NCI-H345 treated with DMSO at 0.1 percent for 48 hours (cell line): ENCODE data around the gene NUP42.
"Not testable (repeated sequence)": the region's sequence is repeated elsewhere in the genome, so short reads cannot be mapped to it uniquely, and the experiment has no call there.

ENCODE experiments used
- DNase-seq: peaks from one replicate; lab custom pipeline; 2025; ENCODE audit not compliant: unreplicated experiment; lab: John Stamatoyannopoulos, UW

NUP42 gene

GRCh38 chr7:23204241-23204640 is 22.4 kb downstream of the NUP42 start:
- no peak for DNase-seq

GRCh38 chr7:23205577-23205908 is 23.7 kb downstream of the NUP42 start:
- no peak for DNase-seq

- no peak for DNase-seq
These were observed 24.3 kb downstream of the NUP42 start for GRCh38 chr7:23205909-23206767.

DNA sequence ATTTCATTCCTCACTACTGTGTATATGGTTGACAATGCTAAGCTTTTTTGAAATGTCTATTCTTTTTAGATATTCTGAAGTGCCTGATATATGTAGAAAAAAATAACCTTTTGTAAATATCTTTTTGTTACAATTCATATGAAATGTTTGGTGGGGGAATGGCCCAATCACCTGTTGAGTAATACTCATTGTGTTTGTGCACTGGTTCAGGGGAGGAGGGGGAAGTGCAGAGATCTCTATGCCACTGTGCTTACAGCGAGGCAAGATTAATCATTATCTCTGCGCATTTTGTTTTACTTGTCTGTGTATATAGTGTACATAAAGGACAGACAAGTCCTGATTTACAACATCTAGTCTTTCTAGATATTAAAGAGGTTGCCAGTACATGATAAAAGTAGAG is 25.2 kb downstream of the NUP42 start:
- no peak for DNase-seq

DNA sequence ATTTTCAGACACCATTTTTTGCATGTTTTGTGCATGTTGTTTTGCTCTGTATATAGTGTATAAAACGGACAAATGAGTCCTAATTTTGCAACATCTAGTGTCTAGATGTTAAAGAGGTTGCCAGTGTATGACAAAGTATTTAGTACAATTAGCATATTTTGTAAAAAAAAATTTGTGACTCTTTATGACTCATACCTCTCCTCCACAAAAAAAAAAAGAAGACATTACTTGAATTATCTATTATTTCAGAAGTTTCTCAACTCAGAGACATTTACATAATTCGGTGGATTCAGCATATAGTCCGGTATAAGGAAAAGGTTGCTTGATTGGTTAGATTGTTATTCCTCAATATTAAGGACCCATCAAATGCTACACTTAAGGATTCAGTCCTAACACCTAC is 26.0 kb downstream of the NUP42 start:
- DNase-seq: no peak

DNA sequence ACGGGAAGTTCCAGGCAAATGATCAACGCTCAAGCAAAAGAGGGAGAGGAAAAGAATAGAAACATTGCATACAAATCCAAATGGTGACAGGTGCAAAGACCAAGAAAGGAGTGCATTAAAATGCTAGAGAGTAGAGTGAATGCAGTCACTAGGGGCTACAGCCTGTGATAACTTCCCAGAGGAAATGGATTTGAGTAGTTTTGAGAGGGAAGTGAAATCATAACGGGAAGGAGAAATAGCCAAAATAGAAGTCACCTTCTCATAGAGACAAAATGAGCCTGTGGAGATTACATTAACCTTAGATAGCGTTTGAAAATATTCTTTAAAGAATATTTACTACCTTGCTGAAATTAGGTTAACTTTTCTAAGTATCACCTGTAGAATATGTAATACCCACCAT is 26.5 kb downstream of the NUP42 start:
- no peak for DNase-seq

DNA sequence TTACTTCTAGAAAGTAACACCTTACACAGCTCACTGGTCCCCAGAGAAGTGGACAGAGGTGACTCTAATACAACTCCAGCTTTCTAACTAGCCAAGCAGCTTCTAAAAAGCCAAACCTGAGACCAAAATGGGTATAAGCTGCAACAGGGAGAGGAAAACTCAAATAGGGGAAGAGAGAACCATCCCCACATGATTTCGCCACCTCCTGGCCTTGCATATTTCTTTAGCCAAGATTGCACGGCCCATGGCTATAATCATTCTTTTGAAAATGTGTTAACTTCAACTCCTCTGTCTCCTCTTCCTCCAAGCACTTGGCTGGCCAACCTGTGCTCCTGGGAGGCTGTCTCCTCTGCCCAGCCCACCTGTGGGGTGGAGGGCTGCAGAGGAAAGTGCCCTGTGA is 28.7 kb downstream of the NUP42 start:
- DNase-seq: no peak

DNA sequence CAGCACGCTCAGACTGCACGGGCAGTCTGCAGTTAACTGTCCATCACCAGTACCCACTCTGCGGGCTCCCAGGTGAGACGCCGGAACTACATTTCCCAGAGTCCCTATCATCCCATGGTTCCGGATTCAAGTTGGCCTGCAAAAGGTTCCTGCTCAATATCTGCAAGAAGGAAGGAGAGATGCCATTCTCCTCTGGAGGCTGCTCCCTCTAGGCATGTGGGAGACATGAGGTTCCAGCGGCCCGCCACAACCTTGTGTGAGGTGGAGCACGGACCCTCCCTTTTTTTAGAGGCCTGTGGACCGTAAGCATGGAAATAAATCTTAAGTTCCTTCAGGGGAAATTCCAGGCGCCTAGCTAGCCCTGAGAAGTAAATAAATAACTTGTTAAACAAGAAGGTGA is 29.7 kb downstream of the NUP42 start:
- DNase-seq: no peak

DNA sequence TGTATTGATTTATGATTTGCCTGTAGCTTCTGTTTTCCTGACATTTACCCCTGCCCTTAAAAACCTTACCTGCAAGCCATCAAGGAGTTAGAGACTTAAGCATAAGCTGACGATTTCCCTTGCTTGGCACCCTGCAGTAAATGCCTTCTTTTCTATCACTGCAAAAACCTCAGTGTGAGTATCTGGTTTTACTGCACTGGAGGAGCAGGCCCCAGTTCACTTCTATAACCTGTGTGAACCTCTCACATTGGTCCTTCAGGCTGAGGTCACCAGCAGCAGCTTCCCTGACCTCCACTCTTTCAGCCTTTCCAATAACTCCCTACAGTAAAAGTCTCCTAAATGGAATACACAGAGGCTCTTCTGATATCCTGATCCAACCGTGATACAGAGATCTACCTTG is 30.5 kb downstream of the NUP42 start:
- no peak for DNase-seq

DNA sequence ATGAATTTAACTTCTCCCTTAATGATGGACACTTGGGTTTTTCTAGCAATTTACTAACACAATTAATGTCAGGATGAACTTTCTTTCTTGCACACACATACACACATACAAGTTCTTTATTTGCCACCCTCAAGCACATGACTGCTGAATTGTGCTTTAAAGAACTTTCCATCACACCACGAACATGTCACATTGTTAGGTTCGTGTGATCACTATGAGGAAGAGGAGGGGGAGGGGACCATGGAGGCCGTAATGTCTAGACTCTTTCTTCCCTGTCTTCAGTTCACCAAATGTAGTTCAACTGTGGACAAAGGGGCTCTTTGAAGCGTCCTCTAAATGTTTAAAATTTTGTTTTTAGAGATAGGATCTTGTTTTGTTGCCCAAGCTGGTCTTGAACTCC is 31.0 kb downstream of the NUP42 start:
- DNase-seq: no peak

- DNase-seq: no peak
These were observed 31.9 kb downstream of the NUP42 start for GRCh38 chr7:23213755-23214154.

GRCh38 chr7:23214423-23214822 is 32.6 kb downstream of the NUP42 start:
- no peak for DNase-seq

GRCh38 chr7:23214938-23215337 is 33.1 kb downstream of the NUP42 start:
- no peak for DNase-seq

- DNase-seq: no peak
These were observed 34.2 kb downstream of the NUP42 start for GRCh38 chr7:23216021-23216420.

GRCh38 chr7:23218196-23218595 is 36.3 kb downstream of the NUP42 start:
- no peak for DNase-seq

DNA sequence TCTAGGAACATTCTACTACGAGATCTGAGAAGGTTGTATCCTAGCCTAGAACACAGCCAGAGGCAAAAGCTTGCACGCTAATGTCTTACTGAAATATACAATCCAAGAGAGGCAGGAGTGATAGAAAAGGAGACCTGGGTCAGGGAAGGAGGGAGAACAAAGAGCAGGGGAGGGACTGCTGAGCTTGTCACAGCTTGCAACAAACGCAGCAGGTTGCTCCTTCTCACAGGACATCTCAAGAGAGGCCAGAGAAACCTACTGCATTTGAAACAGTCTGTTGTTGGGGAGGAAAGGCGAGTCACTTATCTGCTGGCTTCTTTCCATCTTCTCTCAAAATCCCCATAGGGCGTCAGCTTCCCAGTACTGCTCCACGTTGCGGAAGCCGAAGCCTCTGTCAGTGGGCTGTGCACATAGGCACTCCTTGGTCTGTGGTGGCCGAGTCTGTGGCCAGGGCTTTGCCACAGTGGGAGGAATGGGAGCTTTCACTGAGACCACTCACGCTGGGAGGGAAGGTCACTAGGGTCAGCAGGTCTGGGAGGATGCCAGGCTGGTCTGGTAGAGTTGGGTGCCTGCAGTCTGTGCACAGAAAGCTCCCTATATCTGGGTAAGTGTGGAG is 39.0 kb downstream of the NUP42 start:
- no peak for DNase-seq

GRCh38 chr7:23222439-23223030 is 40.7 kb downstream of the NUP42 start:
- DNase-seq: no peak

DNA sequence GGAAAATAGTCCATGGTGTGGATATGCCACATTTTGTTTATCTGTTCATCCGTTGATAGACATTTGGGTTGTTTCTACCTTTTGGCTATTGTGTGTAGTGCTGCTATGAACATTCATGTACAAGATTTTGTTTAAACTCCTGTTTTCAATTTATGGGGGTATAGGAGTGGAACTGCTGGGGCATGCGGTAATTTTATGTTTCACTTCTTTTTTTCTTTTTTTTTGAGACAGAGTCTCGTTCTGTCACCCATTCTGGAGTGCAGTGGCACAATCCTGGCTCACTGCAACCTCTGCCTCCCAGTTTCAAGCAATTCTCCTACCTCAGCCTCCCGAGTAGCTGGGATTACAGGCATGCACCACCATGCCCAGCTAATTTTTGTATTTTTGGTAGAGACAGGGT is 42.5 kb downstream of the NUP42 start:
- not testable (repeated sequence) for DNase-seq

- DNase-seq: no peak
These were observed 45.1 kb downstream of the NUP42 start for GRCh38 chr7:23226844-23227450.

DNA sequence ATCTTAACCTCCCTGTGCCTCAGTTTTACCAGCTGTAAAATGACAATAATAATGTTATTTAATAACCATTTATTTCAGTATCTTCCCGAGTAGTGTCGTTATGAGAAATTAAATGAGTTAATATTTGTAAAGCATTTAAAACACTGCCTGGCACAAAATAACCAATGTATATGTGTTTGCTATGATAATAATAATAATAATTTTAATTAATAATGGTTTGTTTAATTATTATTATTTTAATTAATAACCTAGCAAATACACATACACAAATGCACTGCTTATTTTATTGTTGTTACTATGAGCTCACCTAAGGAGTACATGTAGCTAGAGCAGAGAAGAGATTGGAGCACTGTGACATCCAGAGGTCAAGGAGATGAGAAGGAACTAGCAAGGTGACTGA is 46.6 kb downstream of the NUP42 start:
- no peak for DNase-seq

- DNase-seq: no peak
These were observed 48.8 kb downstream of the NUP42 start for GRCh38 chr7:23230641-23231101.

DNA sequence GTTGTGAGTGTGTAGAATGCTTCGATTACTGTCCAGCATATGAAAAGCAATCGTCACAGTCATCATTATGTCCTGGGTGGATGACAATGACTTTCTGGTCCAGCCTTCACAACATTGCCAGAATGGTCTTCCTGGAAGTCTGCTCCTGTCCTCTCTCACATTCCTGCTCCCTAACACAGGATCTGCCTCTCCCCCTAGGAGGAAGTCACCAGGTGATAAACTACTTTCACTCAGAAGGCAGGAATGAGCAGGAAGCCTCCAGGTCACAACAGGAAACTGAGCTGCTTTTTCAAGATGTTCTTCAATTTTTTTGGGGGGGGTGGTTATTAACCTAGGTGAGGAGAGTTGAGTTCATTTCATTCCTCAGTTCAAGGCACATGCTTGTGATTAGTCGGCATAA is 51.1 kb downstream of the NUP42 start:
- no peak for DNase-seq
